AG09309 (cell line): ENCODE results near the gene SLC6A2.

Source experiments
- DNase-seq: peaks from one replicate; pipeline ENCODE4 v3.0.0-alpha.2; 2010; ENCODE audit warnings: low read depth
- H3K4me3 ChIP-seq: 2 replicates; pipeline ENCODE4 v1.5.1; 2011; ENCODE audit warnings: mild to moderate bottlenecking, low read depth, low read length, moderate library complexity; ENCODE audit not compliant: control insufficient read depth
- CTCF ChIP-seq: IDR thresholded peaks from 2 replicates; pipeline ENCODE4 v1.5.1; 2011; ENCODE audit warnings: mild to moderate bottlenecking, low read depth, low read length, inconsistent platforms; ENCODE audit not compliant: insufficient read depth, control insufficient read depth; ENCODE audit errors: missing control alignments

Gene SLC6A2

GRCh38 chr16:55657616-55658015, 1.8 kb downstream of the SLC6A2 start:
- no peak for DNase-seq
- H3K4me3 ChIP-seq = no peak overlapping the region
- TF ChIP-seq CTCF = no peak

- H3K4me3 ChIP-seq = no peak overlapping the region
- no peak for DNase-seq
- TF ChIP-seq CTCF = no peak
These were observed 3.2 kb downstream of the SLC6A2 start for GRCh38 chr16:55658898-55659420.

GRCh38 chr16:55660026-55660425, 4.2 kb downstream of the SLC6A2 start:
- DNase-seq = no peak
- no peak for TF ChIP-seq CTCF
- no peak overlapping the region for H3K4me3 ChIP-seq

- TF ChIP-seq CTCF = no peak
- no peak overlapping the region for H3K4me3 ChIP-seq
- no peak for DNase-seq
These were observed 5.0 kb downstream of the SLC6A2 start for GRCh38 chr16:55660828-55661227.

GRCh38 chr16:55661941-55662643, 6.3 kb downstream of the SLC6A2 start:
- TF ChIP-seq CTCF = no peak
- no peak for DNase-seq
- H3K4me3 ChIP-seq = no peak overlapping the region

- TF ChIP-seq CTCF = no peak
- H3K4me3 ChIP-seq = no peak overlapping the region
- DNase-seq = no peak
These were observed 6.8 kb downstream of the SLC6A2 start for GRCh38 chr16:55662644-55663031.
